ENCODE measurements around the gene AOC2. TPM values are rescaled to one million over a fixed set of nuclear protein-coding genes. Genes with fewer than 3 reads are reported as not detected.

Gene AOC2
- total RNA-seq, 1 experiment from 2014 or later = 7.1 TPM

DNA sequence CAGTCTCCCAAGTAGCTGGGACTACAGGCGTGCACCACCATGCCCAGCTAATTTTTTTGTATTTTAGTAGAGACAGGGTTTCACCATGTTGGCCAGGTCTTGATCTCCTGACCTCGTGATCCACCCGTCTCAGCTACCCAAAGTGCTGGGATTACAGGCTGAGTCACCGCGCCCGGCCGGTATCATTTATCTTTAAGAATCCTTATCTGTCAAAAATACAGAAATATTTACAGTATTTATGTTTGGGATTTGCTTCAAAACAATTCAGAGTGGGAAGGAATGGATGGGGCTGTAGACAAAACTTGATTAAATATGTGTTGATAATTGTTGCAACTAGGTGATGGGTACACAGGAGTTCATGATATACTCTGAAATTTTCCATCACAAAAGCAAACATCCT is 23.2 kb upstream of the AOC2 start:
- Histone ChIP-seq H2BK15ac (ENCODE audit: low read depth, low read length) (no peak overlapping the region), H3K14ac (ENCODE audit: insufficient read depth, low read length) (no peak overlapping the region), H2BK20ac (ENCODE audit: low read depth, low read length, poor library complexity, severe bottlenecking) (no peak overlapping the region), H4K91ac (ENCODE audit: insufficient read length, low read depth, low read length) (no peak overlapping the region), H2AFZ (ENCODE audit: low read length) (no peak overlapping the region), H3K4me2 (ENCODE audit: insufficient read depth, insufficient read length, low read length) (no peak overlapping the region), H3K9me3 (ENCODE audit: control insufficient read depth, low read depth, low read length) (no peaks in the 10 kb centered on the region), H3K23me2 (ENCODE audit: insufficient read length, low read depth, low read length, poor library complexity, severe bottlenecking) (peaks cover 6% of the 10 kb centered on the region), H3K9ac (ENCODE audit: extremely low read depth, insufficient read length, low read length) (no peak overlapping the region), H3K4ac (ENCODE audit: low read depth, low read length) (no peak overlapping the region), H4K5ac (ENCODE audit: insufficient read length, low read depth, low read length) (no peak overlapping the region), H3K27ac (ENCODE audit: insufficient read length, low read depth, low read length) (no peak overlapping the region), H3K4me1 (ENCODE audit: insufficient read depth, low read length) (no peaks in the 10 kb centered on the region), H4K8ac (replicated peaks; ENCODE audit: insufficient read length, low read depth, low read length) (no peak overlapping the region), H3K56ac (ENCODE audit: insufficient read length, low read depth, low read length) (no peak overlapping the region), H3K23ac (ENCODE audit: insufficient read length, low read depth, low read length) (no peak overlapping the region), H2AK5ac (ENCODE audit: insufficient read length, low read length) (no peak overlapping the region), H2BK12ac (ENCODE audit: insufficient read length, low read depth, low read length) (no peak overlapping the region), H3K79me1 (ENCODE audit: insufficient read depth, low read depth, low read length, poor library complexity, severe bottlenecking) (no peaks in the 10 kb centered on the region), H3K27me3 (ENCODE audit: insufficient read depth, low read length) (no peaks in the 10 kb centered on the region), H2BK5ac (ENCODE audit: insufficient read length, low read length) (no peak overlapping the region), H3K79me2 (ENCODE audit: insufficient read depth, low read length) (peaks cover 3% of the 10 kb centered on the region; the same call in 1 of the 2 replicates), H3T11ph (ENCODE audit: low read length) (no peak overlapping the region), H4K20me1 (ENCODE audit: control insufficient read depth, insufficient read depth, insufficient read length) (no peaks in the 10 kb centered on the region), H2BK120ac (ENCODE audit: low read depth, low read length, poor library complexity, severe bottlenecking) (no peak overlapping the region), H3K18ac (ENCODE audit: insufficient read length, low read depth, low read length) (no peak overlapping the region)
- H3K4me1 Mint-ChIP-seq = peaks cover 6 to 7% of the 10 kb centered on the region in 2 experiments
- H3K36me3 Mint-ChIP-seq (ENCODE audit: insufficient read depth in 1 of 3, low read depth in 3 of 3) = peaks cover 19 to 57% (median 40%) of the 10 kb centered on the region in 3 experiments
- H3K9me3 Mint-ChIP-seq = no peaks in the 10 kb centered on the region
- TF ChIP-seq, protein P1, sequence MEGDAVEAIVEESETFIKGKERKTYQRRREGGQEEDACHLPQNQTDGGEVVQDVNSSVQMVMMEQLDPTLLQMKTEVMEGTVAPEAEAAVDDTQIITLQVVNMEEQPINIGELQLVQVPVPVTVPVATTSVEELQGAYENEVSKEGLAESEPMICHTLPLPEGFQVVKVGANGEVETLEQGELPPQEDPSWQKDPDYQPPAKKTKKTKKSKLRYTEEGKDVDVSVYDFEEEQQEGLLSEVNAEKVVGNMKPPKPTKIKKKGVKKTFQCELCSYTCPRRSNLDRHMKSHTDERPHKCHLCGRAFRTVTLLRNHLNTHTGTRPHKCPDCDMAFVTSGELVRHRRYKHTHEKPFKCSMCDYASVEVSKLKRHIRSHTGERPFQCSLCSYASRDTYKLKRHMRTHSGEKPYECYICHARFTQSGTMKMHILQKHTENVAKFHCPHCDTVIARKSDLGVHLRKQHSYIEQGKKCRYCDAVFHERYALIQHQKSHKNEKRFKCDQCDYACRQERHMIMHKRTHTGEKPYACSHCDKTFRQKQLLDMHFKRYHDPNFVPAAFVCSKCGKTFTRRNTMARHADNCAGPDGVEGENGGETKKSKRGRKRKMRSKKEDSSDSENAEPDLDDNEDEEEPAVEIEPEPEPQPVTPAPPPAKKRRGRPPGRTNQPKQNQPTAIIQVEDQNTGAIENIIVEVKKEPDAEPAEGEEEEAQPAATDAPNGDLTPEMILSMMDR (conservative IDR thresholded peaks at IDR 0.05) = no peak
- no CpG with 5 or more reads among the region's 7 CpGs for WGBS (ENCODE audit: extremely low coverage, insufficient read length, low lambda C conversion rate)
- DNase-seq = no peak
- no peaks in the 10 kb centered on the region; the same call in 1 of the 2 replicates for H3K27me3 Mint-ChIP-seq (ENCODE audit: low read depth)
- H3K27ac Mint-ChIP-seq = no peak overlapping the region
- H3K4me3 Mint-ChIP-seq = no peak overlapping the region

Measured in H9 (cell line).